ENCODE results near the gene PARP3.

PARP3 gene

DNA sequence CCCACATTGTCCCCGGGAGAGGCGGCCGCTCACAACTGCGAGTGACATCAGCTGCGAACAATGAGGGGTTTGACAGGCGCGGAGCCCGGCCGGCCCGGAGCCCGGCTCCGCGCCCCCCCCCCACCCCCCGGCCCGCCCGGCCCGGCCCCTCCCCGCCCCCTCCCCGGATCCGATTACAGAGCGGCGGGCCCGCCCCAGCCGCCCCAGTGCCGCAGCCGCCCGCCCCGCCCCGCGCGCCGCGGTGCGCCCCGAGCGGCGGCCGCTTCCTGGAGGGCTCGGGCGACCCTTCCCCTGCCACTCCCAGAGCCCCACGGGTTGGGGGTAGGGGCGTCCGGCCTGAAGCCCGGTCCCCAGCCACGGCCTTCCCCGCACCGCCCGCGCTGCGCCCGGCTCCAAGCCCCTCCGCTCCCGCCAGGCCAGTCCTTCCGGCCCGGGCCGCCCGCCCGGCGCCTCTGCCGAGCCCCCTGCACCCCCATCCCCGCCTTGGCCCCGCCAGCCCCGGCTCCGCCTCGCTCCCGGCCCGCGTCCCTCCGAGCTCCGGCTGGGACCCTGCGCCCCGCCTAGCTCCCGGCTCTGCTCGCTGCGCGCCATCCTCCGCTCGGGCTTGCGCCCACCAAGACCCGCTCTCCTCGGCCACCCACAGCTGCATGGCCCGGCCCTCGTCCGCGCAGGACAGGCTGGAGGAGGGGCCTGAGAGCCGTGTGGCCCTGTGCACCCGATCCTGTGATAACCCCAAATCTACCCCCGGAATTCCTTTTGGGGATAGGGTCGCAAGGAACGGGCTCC is 25.4 kb downstream of the PARP3 start, which contains the start of gene PCBP4:
PCBP4 (minus strand) TSS at position 71 of the 786 bp plus-strand sequence. CDS start 6,214 bp downstream, outside the sequence.
- DNase-seq, result peak; percentile 19

DNA sequence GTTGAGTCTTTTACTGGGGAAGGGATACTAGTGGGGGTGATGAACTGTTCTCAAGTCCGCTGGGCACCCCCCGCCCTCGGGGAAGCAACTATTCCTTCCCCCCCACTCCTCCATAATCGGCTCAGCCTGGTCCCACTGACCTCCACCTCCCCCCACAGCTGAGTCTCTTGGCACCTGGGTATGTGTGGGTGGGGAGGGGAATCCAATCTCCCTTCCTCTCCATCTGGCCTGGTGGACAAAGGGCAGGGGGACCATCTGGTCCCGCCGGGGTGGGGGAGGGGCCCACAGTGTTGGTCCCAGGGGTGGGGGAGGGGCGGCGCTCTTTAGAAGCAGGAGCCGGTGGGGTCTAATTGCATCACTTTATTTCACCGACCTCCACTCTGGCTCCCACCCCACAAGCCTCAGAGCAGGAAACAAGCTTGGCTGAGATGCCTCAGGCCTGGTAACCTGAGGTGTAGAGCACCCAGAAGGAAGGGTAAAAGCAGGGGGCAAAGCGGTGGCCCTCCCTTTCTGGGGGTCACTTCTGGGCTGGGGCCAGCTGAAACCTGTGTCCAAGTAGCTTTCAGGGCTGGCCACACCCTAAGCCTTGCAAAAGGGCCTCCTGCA is 26.1 kb downstream of the PARP3 start:
- no peak for DNase-seq

DNA sequence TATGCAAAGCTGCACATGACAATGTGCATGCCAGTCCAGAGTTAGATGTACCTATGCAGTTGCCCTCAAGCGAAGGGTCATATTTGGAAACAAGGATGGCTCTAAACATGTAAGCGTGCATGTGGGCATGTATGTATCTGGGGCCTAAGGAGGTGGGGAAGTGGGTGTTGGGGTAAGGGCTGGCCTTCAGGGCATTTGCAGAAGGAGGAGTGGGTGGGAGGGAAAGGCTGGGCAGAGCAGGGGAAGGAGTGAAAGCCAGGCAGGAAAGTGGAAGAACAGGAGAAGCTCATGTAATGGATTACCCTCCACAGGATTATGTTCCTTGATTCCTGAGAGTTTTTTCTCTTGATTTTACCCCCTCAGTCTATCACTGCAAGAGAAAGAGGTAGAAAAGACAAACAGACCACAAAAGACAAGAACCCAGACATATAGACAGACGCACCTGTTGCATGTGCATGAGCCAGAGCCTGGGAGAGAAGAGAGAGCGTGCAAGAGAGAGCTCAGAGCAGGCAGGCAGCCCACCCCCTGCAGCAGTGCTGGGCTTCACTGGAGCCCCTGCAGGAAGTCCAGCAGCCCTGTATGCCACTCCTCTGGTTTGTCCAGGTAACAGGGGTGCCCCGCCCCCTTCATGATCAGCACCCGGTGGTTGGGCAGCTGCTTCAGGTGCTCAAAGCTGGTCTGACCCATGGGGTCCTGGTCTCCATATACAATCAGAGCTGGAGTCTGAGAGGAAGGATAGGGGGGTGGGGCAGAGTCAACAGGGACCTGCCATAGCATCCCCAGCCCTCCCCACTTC is 26.9 kb downstream of the PARP3 start:
- no peak for DNase-seq

DNA sequence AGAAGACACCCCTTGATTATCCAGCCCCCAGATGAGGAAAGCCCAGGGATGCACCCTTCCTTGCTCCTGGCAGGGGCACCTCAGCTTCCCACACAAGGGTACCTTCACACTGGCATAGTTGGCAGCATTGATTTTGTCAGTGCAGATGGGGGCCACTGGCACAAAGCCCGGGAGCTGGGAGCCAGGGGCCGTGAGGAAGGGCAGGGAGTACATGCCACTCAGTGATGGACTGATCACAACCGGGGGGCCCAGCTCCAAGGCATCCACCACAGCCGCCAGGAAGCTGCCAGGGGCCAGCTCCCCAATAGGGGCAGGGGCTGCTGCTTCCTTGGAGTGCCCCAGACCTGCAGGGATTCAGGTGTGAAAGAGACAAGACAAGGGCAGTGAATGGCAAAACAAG is 27.7 kb downstream of the PARP3 start:
- no peak for DNase-seq

DNA sequence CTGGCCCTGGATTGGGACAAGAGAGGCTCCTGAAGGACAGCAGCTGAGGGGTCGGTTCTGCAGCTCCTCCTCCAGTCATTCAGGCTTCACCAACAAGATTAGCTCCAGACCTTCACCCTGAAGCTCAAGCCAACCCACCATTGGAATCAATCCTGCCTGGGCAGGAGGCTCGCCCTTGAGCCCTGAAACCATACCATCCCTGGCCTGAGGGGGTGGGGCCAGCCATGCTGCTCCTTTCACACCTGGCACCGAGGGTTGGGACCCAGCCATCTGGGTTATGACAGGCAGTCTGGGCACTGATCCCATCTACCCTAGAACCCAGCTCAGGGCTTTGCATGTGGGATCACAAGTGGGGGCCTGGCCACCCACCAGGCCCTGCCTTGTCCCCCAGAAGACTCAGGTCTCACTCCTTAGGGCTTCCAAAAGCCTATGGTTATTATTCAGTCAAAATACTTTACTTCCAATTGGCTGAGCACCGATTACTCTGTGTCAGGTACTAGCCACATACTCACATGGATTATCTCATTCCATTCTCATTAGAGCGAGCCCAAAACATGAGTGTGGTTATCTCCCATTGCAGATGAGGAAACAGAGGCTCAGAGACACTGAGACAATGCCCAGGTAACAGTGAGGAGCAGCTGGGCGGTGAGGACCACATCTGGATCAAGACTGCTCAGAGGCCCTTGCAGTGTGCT is 28.6 kb downstream of the PARP3 start:
- DNase-seq, result no peak

DNA sequence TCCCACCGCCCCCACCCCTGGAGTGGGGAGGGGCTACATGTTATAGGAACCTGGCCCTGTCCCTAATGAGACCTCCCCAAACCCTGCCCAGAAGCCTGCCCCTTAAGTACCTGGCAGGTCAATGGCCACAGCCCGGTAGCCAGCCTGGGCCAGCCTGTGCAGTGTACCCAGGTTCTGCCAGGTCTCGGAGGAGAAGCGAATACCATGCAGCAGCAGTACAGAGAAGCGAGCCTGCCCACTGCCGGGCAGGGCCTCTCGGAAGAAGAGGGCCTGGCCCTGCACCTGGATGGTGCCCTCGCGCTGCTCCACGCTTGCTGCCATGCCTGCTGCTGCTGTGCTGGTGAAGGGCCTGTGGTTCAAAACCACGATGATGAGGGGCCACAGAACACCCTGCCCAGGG is 29.2 kb downstream of the PARP3 start:
- DNase-seq, result no peak

DNA sequence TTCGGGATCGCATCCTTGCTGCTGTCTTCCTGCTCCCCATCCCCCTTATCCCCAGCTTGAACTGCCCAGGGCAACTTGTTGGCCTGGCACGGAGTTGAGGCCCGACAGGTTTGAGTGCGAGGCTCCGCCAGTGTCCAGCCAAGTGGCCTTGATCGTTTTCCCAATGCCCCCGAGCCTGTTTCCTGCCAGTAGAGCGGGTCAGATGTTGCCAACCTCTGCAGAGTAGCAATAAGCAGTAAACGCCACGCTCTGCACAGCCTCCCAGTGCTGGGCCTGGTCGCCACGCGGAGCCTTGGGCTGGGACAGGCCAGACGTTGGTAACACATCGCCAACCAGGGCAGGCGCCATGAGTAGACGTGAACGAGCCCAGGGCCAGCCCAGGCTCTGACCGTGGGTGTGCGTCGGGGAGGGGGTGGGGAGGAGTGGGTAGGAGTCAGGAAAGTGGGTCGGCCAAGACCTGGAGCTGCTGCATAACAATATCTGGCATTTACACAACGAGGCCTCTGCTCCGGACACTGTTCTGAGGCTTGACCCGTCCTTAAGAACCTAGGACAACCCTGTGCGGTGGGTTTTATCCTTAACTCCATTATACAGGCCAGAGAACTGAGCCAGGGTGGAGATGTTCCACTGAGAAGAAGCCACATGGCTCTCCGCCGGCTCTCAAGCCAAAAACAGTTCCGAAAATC is 32.3 kb downstream of the PARP3 start:
- DNase-seq, result no peak

DNA sequence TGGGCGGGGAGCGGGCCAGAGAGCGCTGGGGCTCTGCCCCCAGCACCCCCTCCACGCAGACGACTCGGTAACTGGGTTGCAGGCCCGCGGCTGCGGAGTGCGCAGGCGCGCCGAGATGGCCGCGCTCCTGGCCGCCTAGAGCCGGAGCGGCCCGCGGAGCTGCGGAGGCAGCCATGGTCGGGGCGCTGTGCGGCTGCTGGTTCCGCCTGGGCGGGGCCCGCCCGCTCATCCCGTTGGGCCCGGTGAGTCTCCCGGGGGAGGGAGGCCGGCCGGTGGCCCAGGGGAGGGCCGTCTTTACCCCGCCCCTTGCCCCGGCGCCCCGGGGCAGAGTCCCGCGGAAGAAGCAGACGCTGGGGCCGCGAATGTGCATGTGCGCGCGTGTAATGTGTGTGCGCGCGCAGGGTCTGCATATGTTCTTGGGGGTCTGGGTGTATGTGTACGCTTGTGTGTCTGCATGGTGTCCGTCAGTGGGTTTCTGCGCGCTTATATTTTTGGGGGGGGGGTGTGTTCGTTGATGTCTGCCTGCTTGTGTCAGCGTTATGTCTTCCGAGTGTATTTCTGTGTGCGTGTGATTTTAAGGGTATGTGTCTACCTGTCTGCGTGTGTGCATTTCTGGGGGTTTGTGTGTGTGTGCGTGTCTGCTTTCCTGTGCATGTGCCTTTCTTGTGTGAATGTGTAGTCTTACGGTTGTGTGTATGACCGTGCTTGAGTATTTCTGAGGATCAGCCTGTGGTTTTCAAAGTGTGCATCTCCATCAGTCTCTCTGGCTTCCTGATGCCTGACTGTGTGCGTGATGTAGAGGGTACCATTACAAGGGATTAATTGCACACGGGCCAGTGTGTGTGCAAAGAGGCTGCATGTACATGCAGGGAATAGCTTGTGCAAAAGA is 33.0 kb downstream of the PARP3 start, which contains the start of gene ABHD14A:
ABHD14A (plus strand) TSS at position 102 of the 889 bp plus-strand sequence; CDS start at position 174, 72 bp downstream.
- DNase-seq, result peak; percentile 52

DNA sequence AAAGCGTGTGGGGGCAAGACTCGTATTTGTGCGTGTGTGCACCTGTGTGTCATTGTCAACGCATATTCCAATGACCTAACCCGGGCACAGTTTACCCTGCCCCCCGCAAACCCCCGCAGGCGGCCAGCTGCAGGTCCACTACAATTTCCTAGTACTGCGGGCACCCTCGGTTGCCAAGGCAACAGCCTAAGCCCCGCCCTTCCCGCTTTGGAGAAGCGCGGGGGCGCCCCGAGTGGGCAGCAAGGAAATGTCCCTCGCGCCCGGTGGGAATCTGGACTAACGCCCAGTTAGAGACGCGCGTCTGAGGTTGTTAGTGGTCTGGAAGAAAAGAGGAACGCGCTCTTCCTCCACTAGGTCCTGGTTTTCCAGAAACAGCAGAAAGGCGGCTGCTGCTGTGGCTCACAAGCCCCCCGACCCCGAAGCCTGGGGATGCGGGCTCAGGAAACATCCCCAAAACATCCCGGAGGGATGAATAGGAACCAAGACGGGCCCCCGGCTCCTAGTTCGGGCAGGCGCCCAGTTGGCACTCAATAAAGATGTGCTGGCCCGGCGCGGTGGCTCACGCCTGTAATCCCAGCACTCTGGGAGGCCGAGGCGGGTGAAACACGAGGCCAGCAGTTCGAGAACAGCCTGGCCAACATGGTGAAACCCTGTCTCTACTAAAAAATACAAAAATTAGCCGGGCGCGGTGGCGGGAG is 33.8 kb downstream of the PARP3 start:
- no peak for DNase-seq

DNA sequence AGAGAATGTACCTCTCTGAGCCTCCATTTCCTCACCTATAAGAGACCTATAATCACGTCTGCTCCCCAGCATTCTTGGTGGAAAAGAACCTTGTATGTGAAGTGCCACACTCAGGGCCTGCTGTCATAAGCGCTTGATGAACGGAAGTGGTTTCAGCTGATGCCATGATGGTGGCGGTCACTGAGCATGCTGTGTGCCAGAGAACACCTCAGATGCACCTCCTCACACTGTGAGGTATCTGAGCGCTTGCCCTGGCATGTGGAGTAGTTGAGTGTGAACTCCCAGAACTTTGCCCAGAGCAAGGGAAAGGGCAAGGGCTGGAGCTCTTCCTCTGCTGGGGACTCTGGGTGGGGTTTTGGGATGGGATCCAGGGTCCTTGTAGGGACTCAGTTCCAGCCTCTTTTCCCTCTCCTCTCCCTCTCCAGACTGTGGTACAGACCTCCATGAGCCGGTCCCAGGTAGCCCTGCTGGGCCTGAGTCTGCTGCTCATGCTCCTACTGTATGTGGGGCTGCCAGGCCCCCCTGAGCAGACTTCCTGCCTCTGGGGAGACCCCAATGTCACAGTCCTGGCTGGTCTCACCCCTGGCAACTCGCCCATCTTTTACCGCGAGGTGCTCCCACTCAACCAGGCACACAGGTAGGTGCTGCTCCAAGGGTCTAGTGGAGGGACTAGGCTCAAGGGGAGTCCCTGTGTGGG is 35.4 kb downstream of the PARP3 start:
- no peak for DNase-seq

DNA sequence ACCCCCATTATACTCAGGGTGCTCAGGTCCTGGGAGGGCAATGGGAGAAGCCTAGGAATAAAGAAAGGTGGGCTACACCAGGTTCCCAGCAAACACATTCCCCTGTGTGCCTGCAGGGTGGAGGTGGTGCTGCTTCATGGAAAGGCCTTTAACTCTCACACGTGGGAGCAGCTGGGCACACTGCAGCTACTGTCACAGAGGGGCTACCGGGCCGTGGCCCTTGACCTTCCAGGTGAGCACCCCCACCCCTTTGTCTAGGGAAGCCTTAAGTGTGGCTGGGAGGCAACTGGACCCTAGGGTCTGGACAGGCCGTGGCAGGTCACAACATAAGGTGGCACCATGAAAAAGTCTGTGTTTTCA is 36.0 kb downstream of the PARP3 start:
- no peak for DNase-seq

DNA sequence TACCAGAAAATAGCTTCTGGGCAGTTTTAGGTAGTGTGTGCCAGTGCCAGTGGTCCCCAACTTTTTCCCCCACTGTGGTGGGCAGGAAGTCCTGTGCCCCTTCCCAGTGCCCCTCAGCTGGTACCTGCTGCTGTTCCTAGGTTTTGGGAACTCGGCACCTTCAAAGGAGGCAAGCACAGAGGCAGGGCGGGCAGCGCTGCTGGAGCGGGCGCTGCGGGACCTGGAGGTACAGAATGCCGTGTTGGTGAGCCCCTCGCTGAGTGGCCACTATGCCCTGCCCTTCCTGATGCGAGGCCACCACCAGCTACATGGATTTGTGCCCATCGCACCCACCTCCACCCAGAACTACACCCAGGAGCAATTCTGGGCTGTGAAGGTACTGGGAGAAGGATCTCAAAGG is 38.1 kb downstream of the PARP3 start:
- no peak for DNase-seq

DNA sequence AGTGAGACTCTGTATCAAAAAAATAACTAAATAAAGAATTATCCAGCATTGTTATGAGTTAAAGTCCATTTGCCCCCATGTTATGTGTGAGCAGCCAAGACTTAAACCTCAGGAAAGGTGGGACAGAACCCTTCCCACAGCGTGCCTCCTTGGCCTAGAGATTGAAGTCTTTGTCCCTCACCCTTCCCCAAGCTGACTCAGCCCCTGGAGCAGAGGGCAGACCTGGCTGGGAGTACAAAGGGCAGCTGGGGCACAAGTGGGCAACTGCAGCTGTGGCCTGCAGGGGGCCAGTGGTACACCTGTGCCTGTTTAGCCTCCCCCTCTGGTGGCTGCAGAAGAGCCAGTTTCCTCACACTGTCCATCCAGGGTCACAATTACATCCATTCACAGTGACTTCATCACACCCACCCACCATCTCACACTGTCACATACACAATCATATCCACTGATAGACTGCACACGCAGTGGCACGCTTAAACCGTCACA is 40.2 kb downstream of the PARP3 start:
- peak; percentile 34 for DNase-seq

DNA sequence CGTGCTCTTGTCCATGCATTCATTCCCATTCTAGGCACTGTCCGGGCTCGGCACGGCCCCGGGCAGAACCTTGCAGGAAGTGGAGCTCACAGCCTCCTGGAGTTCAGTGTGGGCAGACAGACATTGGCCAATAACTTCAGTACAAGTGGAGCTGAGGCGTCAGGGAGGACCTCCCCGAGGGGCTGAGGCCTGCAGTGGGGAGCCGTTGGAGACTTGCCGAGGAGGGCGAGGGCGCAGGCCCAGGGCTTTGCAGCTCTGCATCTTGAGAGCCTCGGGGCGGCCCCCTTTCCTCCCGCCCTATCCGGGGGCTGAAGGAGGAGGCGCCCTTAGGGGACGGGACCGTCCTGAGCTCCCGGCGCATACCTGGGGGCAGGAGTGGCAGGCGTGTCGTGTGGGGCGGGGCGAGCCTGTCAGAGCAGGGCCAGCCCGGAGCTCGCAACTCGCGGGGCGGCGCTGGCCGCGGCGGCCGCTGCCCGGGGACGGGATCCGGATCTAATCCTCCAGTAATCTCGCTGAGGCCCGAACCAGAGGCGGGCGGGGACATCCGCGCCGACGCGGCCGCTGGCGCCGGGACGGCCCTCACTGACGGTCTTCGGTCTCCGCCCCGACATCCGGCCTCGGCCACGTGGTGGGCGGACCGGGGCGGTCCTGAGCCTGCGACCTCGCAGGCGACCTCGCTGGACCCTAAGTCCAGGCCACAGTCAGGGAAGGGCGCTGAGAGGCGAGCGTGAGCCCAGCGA is 40.8 kb downstream of the PARP3 start, which contains the start of gene ACY1:
ACY1 (plus strand) TSS at position 698 of the 740 bp plus-strand sequence. CDS start 530 bp downstream, outside the sequence.
- peak; percentile 86 for DNase-seq

DNA sequence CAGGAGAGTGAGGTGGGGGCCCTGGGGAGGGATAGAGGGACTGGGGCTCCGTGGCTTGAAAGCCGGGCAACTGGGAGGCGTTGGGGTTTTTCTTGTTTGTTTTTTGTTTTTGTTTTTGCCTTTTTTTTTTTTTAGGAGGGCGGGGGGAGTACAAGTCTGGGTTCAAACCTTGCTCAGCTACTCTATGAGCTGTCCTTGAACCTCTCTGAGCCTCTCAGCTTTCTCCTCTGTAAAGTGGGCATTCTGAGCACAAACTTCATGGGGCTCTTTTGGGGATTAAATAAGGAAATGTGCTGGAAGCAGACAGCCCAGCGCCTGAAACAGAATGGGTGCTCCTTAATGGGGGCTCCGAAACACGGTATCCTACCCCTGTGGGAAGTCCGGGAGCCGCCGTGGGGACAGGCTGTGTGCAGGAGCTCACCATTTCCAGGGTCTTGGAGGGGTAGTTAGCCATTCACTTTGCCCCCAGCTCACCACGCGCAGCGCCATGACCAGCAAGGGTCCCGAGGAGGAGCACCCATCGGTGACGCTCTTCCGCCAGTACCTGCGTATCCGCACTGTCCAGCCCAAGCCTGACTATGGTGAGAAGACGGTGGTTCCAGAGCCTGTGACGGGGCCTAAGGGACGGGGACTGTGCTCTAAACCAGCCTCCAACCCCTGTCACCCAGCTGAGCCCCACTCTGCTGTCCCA is 41.6 kb downstream of the PARP3 start:
- DNase-seq, result no peak

DNA sequence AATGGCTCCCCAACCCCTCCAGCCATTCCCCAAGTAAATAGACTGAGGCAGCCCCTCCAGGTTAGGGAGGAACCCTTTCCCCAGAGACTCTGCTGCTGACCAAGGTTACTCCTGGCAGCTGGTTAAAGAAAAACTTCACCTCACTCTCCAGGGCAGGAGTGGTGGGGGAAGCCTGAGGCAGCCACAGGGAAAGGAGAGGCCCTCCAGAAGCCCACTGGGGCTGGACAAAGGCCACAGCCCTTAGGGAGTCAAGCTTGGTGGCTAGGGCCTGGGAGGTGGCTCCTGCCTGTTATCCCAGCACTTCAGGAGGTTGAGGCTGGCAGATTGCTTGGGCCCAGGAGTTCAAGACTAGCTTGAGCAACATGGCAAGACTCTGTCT is 42.1 kb downstream of the PARP3 start:
- DNase-seq, result no peak

DNA sequence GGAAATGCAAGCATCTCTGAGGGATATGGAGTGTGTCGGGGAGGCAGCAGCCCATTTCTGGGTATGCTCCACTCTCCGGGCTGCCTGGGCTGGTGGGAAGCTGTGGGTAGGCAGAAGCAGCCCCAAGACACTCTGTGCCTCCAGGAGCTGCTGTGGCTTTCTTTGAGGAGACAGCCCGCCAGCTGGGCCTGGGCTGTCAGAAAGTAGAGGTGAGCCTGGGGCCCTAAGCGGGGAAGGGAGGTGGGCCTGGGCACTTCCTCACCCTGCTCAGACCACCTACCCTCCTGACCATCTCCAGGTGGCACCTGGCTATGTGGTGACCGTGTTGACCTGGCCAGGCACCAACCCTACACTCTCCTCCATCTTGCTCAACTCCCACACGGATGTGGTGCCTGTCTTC is 42.9 kb downstream of the PARP3 start:
- no peak for DNase-seq
